ENCODE measurements around the gene SLC6A13. TPM values are rescaled to one million over a fixed set of nuclear protein-coding genes. Genes with fewer than 3 reads are reported as not detected.

Gene SLC6A13
- total RNA-seq, 1 experiment from 2014 or later = 0.37 TPM

- H3K9me3 Mint-ChIP-seq = no peaks in the 10 kb centered on the region
- peaks cover 5% of the 10 kb centered on the region; the same call in 1 of the 2 replicates for H3K27me3 Mint-ChIP-seq (ENCODE audit: low read depth)
- CTCF ChIA-PET = no interaction called here
- no peaks in the 10 kb centered on the region for H3K36me3 Mint-ChIP-seq
- TF ChIP-seq NFYB (CRISPR knock-in tag; conservative IDR thresholded peaks at IDR 0.05; ENCODE audit: low read depth) (no peak), ARID4B (CRISPR knock-in tag; IDR thresholded peaks at IDR 0.05; ENCODE audit: borderline replicate concordance) (no peak), SP1 (CRISPR knock-in tag; conservative IDR thresholded peaks at IDR 0.05) (no peak), PRRX2 (CRISPR knock-in tag; IDR thresholded peaks at IDR 0.05) (no peak), JAZF1 (CRISPR knock-in tag; IDR thresholded peaks at IDR 0.05) (no peak), TEAD4 (CRISPR knock-in tag; IDR thresholded peaks at IDR 0.05) (no peak), STAT6 (CRISPR knock-in tag; conservative IDR thresholded peaks at IDR 0.05; ENCODE audit: low read depth) (no peak), ATF3 (CRISPR knock-in tag; conservative IDR thresholded peaks at IDR 0.05) (no peak), IRF2 (CRISPR knock-in tag; IDR thresholded peaks at IDR 0.05; ENCODE audit: borderline replicate concordance, low read depth) (no peak), ZNF317 (CRISPR knock-in tag; IDR thresholded peaks at IDR 0.05; ENCODE audit: borderline replicate concordance, low read depth) (no peak), TP53 (CRISPR knock-in tag; IDR thresholded peaks at IDR 0.05) (no peak), E2F5 (CRISPR knock-in tag; IDR thresholded peaks at IDR 0.05) (no peak)
- TF ChIP-seq, protein P1, sequence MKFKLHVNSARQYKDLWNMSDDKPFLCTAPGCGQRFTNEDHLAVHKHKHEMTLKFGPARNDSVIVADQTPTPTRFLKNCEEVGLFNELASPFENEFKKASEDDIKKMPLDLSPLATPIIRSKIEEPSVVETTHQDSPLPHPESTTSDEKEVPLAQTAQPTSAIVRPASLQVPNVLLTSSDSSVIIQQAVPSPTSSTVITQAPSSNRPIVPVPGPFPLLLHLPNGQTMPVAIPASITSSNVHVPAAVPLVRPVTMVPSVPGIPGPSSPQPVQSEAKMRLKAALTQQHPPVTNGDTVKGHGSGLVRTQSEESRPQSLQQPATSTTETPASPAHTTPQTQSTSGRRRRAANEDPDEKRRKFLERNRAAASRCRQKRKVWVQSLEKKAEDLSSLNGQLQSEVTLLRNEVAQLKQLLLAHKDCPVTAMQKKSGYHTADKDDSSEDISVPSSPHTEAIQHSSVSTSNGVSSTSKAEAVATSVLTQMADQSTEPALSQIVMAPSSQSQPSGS (CRISPR knock-in tag; IDR thresholded peaks at IDR 0.05; ENCODE audit: borderline replicate concordance, low read depth) = no peak
- TF ChIP-seq, protein P2, sequence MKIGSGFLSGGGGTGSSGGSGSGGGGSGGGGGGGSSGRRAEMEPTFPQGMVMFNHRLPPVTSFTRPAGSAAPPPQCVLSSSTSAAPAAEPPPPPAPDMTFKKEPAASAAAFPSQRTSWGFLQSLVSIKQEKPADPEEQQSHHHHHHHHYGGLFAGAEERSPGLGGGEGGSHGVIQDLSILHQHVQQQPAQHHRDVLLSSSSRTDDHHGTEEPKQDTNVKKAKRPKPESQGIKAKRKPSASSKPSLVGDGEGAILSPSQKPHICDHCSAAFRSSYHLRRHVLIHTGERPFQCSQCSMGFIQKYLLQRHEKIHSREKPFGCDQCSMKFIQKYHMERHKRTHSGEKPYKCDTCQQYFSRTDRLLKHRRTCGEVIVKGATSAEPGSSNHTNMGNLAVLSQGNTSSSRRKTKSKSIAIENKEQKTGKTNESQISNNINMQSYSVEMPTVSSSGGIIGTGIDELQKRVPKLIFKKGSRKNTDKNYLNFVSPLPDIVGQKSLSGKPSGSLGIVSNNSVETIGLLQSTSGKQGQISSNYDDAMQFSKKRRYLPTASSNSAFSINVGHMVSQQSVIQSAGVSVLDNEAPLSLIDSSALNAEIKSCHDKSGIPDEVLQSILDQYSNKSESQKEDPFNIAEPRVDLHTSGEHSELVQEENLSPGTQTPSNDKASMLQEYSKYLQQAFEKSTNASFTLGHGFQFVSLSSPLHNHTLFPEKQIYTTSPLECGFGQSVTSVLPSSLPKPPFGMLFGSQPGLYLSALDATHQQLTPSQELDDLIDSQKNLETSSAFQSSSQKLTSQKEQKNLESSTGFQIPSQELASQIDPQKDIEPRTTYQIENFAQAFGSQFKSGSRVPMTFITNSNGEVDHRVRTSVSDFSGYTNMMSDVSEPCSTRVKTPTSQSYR (CRISPR knock-in tag; IDR thresholded peaks at IDR 0.05) = no peak
- peaks cover 13% of the 10 kb centered on the region for H3K4me1 Mint-ChIP-seq
- POLR2A ChIA-PET = no interaction called here
- H3K27ac Mint-ChIP-seq = no peak overlapping the region
- ATAC-seq (no peak), DNase-seq (ENCODE audit: low spot score) (no peak)
- no peak overlapping the region for H3K4me3 Mint-ChIP-seq
Observed at GRCh38 chr12:225012-225411, 37.6 kb downstream of the SLC6A13 start.

Data from WTC11 (cell line).